HepG2 (cell line): ENCODE measurements around the gene ZNF213. TPM values are rescaled to one million over a fixed set of nuclear protein-coding genes. Genes with fewer than 3 reads are reported as not detected.

Experiments
- DRAP1 ChIP-seq: IDR thresholded peaks from 2 replicates; pipeline ENCODE4 v1.6.1; 2016; ENCODE audit warnings: missing genetic modification reagents, missing compliant biosample characterization
- FOSL1 ChIP-seq: sonication (generic); formaldehyde crosslinking; IDR thresholded peaks from 2 replicates; pipeline ENCODE4 v1.9.0; 2021; ENCODE audit warnings: missing genetic modification reagents, borderline replicate concordance
- HDAC2 ChIP-seq: sonication (generic); formaldehyde crosslinking; IDR thresholded peaks from 2 replicates; pipeline ENCODE4 v1.4.0; 2020; ENCODE audit warnings: missing genetic modification reagents
- HES4 ChIP-seq: sonication (generic); formaldehyde crosslinking; IDR thresholded peaks from 2 replicates; pipeline ENCODE4 v1.9.0; 2021; ENCODE audit warnings: mild to moderate bottlenecking, missing genetic modification reagents, borderline replicate concordance
- HOXA5 ChIP-seq: sonication (generic); formaldehyde crosslinking; IDR thresholded peaks from 2 replicates; pipeline ENCODE4 v1.4.0; 2020; ENCODE audit warnings: missing genetic modification reagents
- KDM2A ChIP-seq: sonication (generic); formaldehyde crosslinking; IDR thresholded peaks from 2 replicates; pipeline ENCODE4 v1.4.0; 2020; ENCODE audit warnings: low read depth, missing genetic modification reagents, borderline replicate concordance
- MAF1 ChIP-seq: sonication (generic); formaldehyde crosslinking; IDR thresholded peaks from 2 replicates; pipeline ENCODE4 v1.5.0; 2020; ENCODE audit warnings: missing genetic modification reagents, borderline replicate concordance
- MAFG ChIP-seq: sonication (generic); formaldehyde crosslinking; IDR thresholded peaks from 2 replicates; pipeline ENCODE4 v1.5.1; 2020; ENCODE audit warnings: mild to moderate bottlenecking, missing genetic modification reagents
- MED1 ChIP-seq: sonication (generic); formaldehyde crosslinking; IDR thresholded peaks from 2 replicates; pipeline ENCODE4 v1.4.0; 2020; ENCODE audit warnings: missing genetic modification reagents
- MIER2 ChIP-seq: IDR thresholded peaks from 2 replicates; pipeline ENCODE4 v1.6.1; 2016; ENCODE audit warnings: missing biosample characterization, missing genetic modification reagents
- NR2F6 ChIP-seq, 2 experiments: IDR thresholded peaks; 2 replicates each; pipeline ENCODE4 v1.6.1; 2016; ENCODE audit warnings: antibody characterized with exemption in 1 of 2, mild to moderate bottlenecking in 1 of 2
- RXRA ChIP-seq: sonication (generic); formaldehyde crosslinking; IDR thresholded peaks from 2 replicates; pipeline ENCODE4 v1.5.1; 2020; ENCODE audit warnings: missing genetic modification reagents
- SALL1 ChIP-seq: sonication (generic); formaldehyde crosslinking; IDR thresholded peaks from 2 replicates; pipeline ENCODE4 v1.8.0; 2022; ENCODE audit warnings: mild to moderate bottlenecking, missing genetic modification reagents
- SIN3B ChIP-seq: fragments of 150-350 bp; IDR thresholded peaks from 2 replicates; pipeline ENCODE4 v1.6.1; 2014; ENCODE audit warnings: low read length
- ZBTB7B ChIP-seq: sonication (generic); formaldehyde crosslinking; IDR thresholded peaks from 2 replicates; pipeline ENCODE4 v1.4.0; 2020; ENCODE audit warnings: missing genetic modification reagents
- ZMYM2 ChIP-seq: sonication (generic); formaldehyde crosslinking; IDR thresholded peaks from 2 replicates; pipeline ENCODE4 v1.8.0; 2022; ENCODE audit warnings: mild to moderate bottlenecking, missing genetic modification reagents
- ZNF101 ChIP-seq: sonication (generic); formaldehyde crosslinking; IDR thresholded peaks from 2 replicates; pipeline ENCODE4 v1.4.0; 2020; ENCODE audit warnings: mild to moderate bottlenecking, low read depth, missing genetic modification reagents, borderline replicate concordance
- ZNF263 ChIP-seq: sonication (generic); formaldehyde crosslinking; IDR thresholded peaks from 2 replicates; pipeline ENCODE4 v1.4.0; 2020; ENCODE audit warnings: missing genetic modification reagents
- ZNF691 ChIP-seq: sonication (generic); formaldehyde crosslinking; IDR thresholded peaks from 2 replicates; pipeline ENCODE4 v1.4.0; 2020; ENCODE audit warnings: missing genetic modification reagents, low read depth, mild to moderate bottlenecking, borderline replicate concordance
- ZNF773 ChIP-seq: sonication (generic); formaldehyde crosslinking; IDR thresholded peaks from 2 replicates; pipeline ENCODE4 v1.4.0; 2020; ENCODE audit warnings: missing genetic modification reagents, borderline replicate concordance
- ZSCAN31 ChIP-seq: sonication (generic); formaldehyde crosslinking; IDR thresholded peaks from 2 replicates; pipeline ENCODE4 v1.5.0; 2020; ENCODE audit warnings: low read depth, mild to moderate bottlenecking, missing genetic modification reagents
- polyA plus RNA-seq, 8 experiments: library from polyadenylated mRNA; depleted of rRNA in 3 of 8; stranded (reverse) in 7 of 8; unstranded in 1 of 8; fragments of >200 nt; fragmentation: Illumina TruSeq in 4 of 8; extraction: Trizol in 4 of 8; gene quantifications; 2 replicates each; pipeline versions ENCODE4 v1.2.1 to v1.2.3, GENCODE V29; 2011 to 2016; ENCODE audit warnings: low read depth in 4 of 8, missing spikeins in 1 of 8, mixed read lengths in 1 of 8; ENCODE audit not compliant: insufficient read depth in 1 of 8
- total RNA-seq, 5 experiments: library from RNA; depleted of rRNA; stranded (reverse); fragments of >200 nt; fragmentation: Illumina TruSeq; extraction: Trizol; gene quantifications; 2 replicates each; pipeline ENCODE4 v1.2.3, GENCODE V29; 2016; ENCODE audit warnings: low read depth in 1 of 5
- TF ChIP-seq, protein P1 (sequence below): sonication (generic); formaldehyde crosslinking; IDR thresholded peaks from 2 replicates; pipeline ENCODE4 v1.4.0; 2020; ENCODE audit warnings: low read depth, mild to moderate bottlenecking, missing genetic modification reagents
- TF ChIP-seq, protein P2 (sequence below): sonication (generic); formaldehyde crosslinking; IDR thresholded peaks from 2 replicates; pipeline ENCODE4 v1.4.0; 2020; ENCODE audit warnings: missing genetic modification reagents

ZNF213 gene
- total and polyA plus RNA-seq, 2 of the 13 experiments (the other 11 are each of a cell fraction or from before 2014, with no cell fraction given), result 0.59 to 0.97 TPM

GRCh38 chr16:3175157-3176093 is 40.6 kb downstream of the ZNF213 start (continued):
- TF ChIP-seq ZSCAN31 (peak; percentile 25; the same call in 1 of the 2 replicates), MIER2 (peak; percentile 13; the same call in 1 of the 2 replicates), ZMYM2 (peak; percentile 79; the same call in 1 of the 2 replicates), ZNF773 (no peak), SALL1 (CRISPR knock-in tag) (peak; percentile 43; the same call in 1 of the 2 replicates), ZNF101 (CRISPR knock-in tag) (no peak), ZNF691 (CRISPR knock-in tag) (peak; percentile 40; the same call in 1 of the 2 replicates), ZNF263 (0 out of 2 replicates have a peak, but pooled peaks have one; percentile 19), ZBTB7B (CRISPR knock-in tag) (peak; percentile 45; the same call in 1 of the 2 replicates), MAFG (no peak), NR2F6 (IDR thresholded peaks at IDR 0.05) (peak; percentile 19; the same call in 1 of the 2 replicates), NR2F6 (CRISPR knock-in tag; IDR thresholded peaks at IDR 0.05) (0 out of 2 replicates have a peak, but pooled peaks have one; percentile 36), HDAC2 (peak; percentile 67; the same call in 1 of the 2 replicates), KDM2A (peak; percentile 61), RXRA (0 out of 2 replicates have a peak, but pooled peaks have one; percentile 31), FOSL1 (CRISPR knock-in tag) (peak; percentile 40; the same call in 1 of the 2 replicates), SIN3B (no peak), DRAP1 (CRISPR knock-in tag) (no peak), HES4 (CRISPR knock-in tag) (no peak), MED1 (CRISPR knock-in tag) (peak; percentile 72), MAF1 (CRISPR knock-in tag) (peak; percentile 98), HOXA5 (CRISPR knock-in tag) (peak; percentile 82)
- TF ChIP-seq, protein P1, sequence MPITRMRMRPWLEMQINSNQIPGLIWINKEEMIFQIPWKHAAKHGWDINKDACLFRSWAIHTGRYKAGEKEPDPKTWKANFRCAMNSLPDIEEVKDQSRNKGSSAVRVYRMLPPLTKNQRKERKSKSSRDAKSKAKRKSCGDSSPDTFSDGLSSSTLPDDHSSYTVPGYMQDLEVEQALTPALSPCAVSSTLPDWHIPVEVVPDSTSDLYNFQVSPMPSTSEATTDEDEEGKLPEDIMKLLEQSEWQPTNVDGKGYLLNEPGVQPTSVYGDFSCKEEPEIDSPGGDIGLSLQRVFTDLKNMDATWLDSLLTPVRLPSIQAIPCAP, result no peak
- TF ChIP-seq, protein P2, sequence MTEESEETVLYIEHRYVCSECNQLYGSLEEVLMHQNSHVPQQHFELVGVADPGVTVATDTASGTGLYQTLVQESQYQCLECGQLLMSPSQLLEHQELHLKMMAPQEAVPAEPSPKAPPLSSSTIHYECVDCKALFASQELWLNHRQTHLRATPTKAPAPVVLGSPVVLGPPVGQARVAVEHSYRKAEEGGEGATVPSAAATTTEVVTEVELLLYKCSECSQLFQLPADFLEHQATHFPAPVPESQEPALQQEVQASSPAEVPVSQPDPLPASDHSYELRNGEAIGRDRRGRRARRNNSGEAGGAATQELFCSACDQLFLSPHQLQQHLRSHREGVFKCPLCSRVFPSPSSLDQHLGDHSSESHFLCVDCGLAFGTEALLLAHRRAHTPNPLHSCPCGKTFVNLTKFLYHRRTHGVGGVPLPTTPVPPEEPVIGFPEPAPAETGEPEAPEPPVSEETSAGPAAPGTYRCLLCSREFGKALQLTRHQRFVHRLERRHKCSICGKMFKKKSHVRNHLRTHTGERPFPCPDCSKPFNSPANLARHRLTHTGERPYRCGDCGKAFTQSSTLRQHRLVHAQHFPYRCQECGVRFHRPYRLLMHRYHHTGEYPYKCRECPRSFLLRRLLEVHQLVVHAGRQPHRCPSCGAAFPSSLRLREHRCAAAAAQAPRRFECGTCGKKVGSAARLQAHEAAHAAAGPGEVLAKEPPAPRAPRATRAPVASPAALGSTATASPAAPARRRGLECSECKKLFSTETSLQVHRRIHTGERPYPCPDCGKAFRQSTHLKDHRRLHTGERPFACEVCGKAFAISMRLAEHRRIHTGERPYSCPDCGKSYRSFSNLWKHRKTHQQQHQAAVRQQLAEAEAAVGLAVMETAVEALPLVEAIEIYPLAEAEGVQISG (CRISPR knock-in tag), result peak; percentile 61
